Activated effector memory CD4-positive, alpha-beta T cell treated with anti-CD3 and anti-CD28 coated beads, Interleukin-2, amount 50 U/mL, for 16 hours (primary cell): ENCODE data around the gene DSTN.

Experiments used
- DNase-seq: peaks from one replicate; pipeline ENCODE4 v3.0.0-alpha.2; 2020

The DSTN gene

DNA sequence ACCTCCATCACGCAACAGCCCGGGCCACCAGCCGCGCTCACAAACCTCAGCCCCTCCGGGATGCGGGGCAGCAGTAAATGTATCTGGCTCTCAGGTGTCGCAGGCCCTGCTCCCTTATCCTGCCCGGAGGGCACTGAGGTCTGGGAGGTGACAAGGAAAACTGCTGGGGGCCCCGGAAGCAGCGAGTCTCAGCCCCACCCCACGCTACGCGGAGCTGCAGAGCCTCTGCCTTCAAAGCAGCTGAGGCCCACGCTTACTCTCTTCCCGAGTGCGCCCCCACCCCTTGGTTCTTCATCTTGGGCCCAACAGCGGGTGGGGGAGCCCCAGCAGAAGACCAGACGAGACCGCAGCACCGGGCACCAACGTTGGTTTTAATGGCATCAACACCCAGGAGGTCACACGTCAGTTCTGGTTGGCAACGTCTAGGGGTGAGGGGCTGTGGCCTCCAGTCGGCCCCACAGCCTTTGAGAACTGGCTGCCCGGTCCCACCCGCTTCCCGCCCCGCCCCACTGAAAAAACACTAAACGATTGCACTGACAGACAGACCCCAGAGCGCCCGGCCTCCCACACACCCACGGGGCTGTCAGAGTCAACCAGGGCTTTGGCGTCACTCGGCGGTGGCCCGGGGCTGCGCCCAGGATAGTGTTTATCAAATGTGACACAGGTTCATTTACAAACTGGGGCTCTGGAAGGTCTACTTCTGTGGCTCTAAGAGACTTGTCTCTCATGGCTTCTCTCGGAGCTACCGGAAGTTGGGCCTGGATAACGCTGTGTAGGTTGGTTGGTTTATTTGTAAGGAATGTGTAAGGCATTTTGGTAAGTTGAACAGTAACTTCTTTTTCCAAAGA is 43.7 kb downstream of the DSTN start:
- DNase-seq: peak; percentile 59

DNA sequence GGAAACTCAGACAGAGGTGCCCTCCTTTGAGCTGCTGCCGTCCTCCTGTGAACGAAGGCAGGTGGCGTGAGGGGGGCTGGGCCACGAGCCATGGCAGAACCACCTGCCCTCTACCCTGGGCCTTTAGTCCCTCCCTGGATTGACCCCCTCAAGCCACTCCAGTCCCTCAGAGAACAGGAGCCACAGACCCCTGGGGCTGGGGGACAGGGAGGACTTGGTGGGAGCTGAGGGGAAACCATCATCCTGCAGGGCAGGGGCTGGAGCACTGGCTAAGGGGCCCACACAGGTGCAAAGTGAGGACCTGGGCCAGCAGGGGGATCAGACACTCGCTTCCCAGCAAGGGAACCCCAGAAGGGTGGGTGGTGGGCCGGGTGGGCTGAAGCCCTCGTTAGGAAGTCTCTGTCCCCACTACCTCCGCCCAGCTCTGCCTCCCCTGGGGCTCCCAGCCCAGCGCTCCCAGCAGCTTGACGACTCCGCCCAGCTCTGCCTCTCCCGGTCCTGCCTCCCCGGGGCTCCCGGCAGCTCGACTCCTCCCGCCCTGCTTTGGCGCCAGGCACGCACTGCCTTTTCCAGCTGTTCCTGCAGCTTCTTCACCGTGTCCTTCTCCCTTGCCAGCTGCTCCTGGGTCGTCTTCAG is 44.4 kb downstream of the DSTN start:
- DNase-seq: peak; percentile 55

DNA sequence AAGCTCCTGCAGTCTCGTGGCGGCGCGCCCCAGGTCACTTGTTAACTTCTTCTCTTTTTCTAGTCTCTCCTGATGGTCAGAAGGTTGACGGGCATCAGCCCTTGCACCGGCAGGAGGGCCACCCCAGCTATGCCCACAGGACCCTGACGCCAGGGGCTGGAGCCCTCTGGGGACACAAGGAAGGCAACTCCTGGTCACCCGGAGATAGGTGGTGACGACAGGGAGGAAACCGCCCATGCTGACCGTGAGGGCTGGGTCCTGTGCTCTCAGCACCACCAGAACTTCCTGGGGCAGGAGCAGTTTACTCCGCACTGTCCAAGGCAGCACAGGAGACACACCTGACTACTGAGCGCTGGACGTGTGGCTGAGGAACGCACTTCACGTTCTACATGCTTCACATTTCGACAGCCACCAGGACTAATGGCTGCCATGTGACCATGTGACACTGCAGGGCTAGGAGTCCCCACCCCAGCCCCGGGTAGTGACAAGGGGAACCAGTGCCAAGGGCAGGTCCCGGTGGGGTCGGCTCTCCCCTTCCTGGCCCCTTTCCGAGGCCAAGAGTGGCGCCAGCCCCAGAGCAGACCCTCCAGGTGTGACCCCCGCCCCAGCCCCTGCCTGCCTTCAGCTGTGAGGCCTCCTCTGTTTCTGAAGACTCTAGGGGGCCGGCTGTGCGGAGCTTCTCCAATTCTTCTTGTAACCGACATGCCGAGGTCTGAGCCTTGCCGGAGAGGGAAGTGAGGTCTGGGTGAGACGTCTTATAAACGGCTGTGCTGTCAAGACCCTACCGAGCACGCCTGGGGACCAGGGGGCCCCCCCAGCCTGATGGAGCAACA is 45.2 kb downstream of the DSTN start:
- DNase-seq: peak; percentile 54

DNA sequence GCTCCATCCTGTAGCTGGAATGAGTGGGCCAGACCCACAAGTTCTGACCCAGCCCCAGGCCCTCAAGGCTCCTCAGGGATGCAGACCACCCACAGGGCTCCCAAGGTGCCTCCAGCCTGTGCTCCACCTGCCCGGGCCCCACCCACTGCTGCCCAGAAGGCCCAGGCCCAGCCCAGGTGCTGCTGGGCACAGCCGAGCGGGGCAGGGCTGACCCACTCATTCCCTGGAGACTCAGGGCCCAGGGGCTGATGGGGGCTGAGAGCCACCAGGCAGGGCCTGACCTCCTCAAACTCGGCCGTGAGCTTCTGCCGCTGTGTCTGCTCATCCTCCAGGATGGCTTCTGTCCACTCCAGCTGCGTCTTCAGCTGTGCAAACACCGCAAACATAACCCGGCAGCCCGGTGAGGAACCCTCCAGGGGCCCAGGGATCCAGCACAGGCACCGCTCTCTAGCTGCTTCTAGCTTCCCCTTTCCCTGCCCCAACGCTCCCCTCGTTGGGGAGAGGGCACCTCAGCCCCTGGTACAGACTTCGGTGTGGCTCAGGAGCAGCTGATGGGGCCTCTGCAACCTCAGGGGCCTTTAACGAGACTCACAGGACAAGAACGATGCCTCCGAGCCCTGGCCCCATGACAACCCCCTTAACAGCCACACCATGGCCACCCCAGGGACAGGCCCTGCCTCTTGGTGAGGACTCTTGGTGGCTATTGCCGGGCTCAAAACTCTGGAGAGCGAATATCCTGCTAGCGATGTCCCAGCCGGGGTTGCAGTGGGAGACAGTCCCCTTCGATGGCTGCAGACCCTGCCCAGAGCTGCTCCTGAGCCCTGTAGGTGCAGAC is 46.0 kb downstream of the DSTN start:
- peak; percentile 44 for DNase-seq

DNA sequence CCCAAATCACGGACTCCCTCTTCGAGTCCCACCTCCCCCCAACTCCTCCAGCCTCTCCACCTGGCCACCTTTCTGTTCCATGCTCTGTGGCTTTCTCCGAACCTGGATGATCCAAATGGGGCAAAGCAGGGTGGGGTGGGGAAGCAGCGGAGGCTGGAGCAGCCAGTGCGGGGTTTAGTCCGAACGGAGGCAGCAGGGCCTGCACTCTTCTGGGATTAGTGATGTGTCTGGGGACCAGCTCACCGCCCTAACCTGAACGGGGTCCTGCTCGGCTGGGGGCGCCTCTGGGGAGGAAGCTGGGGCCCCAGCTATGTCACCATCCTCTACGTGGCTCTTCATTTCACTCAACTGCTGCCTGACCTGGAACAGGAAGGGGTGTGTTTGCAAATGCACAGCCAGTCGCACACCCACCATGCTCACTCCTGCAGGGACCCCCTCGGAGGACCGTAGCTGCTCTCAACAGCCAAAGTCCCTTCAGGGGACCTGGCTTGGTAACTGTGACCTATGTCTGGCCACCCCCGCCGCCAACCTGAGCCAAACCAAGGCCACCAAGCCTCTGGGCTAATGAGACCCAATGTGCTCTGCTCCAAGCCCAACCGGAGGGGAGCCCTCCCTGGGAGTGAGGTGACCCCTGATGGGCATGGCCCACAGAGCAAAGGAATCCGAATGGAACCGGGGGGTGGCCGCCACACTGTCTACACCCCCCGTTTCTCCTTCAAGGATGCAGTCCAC is 46.8 kb downstream of the DSTN start:
- peak; percentile 49 for DNase-seq

DNA sequence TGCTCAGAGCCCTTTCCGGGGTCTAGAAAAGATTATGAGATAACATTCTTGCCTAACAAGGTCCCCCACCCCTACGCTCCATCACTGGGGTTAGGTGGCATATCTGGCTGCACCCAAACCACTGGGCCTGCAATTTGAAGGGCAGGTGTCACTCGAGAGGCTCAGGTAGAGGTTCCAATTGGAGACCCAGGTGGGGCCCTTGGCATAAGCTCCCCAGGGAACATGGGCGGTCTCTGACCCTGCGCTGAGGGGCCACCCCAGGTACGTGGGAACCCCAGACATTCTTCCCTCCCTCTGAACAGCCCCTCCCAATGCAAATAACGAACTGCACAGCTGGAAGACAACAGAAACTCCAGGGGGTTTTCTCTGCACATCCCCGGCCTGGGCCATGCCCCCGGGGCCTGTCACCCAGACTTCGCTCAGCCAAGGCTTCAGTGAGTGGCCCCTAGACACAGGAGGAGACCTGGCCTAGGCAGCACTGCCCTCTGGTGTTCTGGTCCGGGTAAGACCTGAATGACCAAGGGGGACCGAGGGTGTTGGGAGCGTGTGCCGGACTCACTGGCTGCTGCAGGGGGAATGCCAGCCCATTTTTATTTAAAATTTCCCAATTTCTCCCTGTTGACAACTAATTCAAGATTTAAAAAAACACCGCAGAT is 47.5 kb downstream of the DSTN start:
- DNase-seq: peak; percentile 77

DNA sequence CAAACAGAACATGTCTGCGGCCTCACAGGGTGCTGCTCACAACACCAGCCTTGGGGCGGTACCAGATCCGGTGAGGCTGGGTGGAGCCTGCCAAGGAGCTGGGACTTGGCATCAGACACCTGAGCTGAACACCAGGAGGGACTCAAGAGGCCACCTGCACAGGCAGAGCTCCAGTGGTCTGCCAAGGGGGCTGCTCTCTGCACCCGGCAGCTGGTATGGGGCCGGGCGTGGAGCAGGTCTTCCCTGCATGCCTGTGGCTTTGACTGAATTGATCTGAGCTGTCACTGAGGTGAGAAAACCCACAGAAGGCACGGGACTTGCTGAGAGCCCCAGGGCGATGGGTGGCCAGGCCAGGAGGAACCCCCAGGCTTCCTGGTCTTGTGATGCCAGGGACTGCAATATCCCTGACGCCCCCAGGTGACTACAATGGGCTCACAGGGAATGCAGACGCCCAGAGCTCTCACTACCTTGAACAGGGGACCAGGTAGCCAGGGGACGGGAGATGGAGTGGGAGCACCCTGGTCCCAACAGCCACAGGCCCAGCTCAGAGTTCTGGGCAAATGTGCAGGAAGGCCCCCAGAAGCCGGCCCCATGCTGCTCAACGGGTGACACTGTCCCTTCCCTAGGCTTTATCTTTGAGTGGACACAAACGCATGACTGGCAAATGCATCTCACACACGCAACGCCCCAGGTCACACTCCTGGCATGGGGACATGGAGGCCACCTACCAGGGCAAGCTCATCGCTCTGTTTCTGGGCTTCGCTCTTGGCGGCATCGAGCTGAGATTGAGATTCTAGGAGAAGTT is 48.2 kb downstream of the DSTN start:
- peak; percentile 56 for DNase-seq

DNA sequence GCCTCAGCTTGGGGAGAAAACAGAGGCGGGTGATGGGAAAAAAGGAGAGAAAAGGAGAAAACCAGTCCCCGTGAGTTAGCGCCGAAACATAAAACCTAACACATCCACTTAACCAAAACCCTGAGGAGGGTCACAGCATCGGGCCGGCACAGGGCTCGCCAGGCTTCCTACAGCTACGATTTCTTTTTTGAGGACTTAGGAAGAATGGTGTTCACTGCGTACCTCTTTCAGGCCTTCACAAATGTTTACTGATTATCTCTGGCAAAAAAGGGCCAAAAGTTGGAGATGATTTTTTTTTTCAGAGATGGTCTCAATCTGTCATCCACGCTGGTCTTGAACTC is 48.8 kb downstream of the DSTN start:
- no peak for DNase-seq

DNA sequence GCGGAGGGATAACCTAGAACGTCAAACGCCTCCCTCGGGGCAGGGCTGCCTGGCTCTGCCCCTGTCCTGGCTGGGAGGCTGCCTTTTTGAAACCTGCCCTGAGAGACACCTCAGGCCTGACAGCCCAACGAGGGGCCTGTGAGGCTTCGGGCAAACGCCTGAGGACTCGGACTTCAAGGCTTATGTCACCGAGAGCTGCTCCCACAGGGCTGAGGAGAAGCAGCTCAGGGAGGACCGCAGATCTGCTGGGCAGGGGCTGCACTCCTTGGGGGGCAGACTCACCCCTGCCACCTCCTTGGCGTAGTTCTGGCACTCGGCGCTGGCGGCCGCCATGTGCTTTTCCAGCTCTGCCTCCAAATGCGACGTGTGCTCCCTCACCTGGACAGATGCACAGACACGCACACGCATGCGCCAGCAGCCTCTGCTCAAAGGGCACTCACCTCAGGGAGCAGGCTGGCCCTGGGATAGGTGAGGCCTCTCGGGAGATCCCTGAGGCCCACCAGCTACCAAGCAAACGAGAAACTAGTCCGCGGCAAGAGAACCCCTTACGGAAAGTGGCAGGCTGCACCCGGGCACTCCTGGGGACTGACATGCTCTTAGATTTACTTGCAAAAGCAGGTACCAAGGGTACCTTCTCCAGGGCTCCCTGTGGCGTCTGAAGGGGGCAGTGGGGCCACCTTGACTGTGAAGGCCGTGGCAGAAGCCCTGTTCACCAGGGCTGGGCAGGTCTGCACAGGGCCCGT is 49.6 kb downstream of the DSTN start:
- DNase-seq: peak; percentile 58

DNA sequence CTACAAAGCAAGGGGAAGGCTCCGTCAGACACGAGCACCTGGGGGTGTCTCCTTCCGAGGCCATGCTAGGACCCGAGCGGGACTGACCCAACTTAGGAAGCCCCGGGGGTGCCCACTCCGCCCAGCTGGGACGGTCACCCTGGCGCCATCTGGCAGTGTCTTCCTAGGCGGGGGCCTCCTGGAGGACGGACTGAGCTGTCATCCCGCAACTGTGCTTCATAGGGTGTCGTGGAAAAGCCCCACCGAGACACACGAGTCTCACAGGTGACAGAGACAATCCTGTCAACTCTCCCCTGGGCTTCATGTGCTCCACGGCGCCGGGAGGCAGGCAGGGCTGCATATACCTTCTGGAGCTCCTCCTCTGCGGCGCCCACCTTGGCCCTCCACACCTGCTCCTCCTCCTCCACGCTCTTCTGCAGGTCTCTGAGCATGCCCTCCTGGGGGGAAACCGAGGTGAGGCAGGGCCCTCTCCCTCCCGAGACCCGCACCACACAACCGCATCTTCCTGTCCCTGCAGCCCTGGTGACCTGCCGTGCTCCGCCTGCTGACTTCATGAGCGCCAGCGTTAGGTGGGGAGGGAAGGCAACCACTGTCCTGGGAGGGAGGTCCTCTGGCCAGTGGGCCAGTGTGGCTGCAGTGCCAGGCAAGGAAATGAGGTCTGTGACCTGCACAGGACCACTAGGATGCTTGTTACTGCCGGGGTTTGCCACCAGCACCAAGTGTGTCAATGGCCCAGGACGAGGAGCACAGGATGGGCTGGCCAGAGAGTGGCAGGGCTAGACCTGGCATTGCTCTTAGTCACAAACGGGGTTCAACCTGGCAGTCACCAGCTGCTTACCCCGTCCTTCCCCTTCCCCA is 50.7 kb downstream of the DSTN start:
- peak; percentile 57 for DNase-seq

DNA sequence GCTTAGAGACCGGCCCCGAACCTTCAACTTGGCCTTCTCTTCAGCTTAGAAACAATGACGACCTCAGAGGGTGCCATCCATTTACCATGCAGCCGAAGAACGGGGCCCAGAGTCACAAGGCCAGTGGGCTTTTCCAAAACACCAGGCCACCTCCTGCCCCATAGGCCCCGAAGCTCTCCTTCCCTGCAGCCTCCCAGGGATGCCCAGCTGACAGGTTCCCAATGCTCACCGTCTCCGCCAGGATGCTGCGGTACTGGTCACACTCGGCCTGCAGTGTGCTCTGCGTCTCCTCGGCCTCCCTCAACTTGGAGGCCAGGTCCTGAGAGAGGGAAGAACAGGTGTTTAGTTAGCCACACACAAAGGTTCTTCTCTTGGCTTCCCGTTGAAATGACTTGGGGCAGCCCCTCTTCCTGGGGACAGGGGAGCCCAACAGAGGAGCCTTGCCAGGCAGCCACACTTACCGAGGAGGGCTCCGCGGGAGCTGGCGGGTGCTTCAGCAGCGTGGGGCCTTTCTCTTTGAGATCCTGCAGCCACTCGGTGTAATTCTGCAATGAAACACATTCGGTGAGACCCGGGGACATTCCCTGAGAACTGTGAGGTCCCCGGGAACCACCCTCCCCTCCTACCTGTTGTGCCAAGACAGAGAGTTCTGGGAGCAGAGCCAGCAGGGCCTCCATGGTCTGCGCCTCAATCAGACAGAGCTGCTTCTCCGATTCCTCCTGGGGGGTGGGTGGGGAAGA is 51.5 kb downstream of the DSTN start:
- peak; percentile 39 for DNase-seq

DNA sequence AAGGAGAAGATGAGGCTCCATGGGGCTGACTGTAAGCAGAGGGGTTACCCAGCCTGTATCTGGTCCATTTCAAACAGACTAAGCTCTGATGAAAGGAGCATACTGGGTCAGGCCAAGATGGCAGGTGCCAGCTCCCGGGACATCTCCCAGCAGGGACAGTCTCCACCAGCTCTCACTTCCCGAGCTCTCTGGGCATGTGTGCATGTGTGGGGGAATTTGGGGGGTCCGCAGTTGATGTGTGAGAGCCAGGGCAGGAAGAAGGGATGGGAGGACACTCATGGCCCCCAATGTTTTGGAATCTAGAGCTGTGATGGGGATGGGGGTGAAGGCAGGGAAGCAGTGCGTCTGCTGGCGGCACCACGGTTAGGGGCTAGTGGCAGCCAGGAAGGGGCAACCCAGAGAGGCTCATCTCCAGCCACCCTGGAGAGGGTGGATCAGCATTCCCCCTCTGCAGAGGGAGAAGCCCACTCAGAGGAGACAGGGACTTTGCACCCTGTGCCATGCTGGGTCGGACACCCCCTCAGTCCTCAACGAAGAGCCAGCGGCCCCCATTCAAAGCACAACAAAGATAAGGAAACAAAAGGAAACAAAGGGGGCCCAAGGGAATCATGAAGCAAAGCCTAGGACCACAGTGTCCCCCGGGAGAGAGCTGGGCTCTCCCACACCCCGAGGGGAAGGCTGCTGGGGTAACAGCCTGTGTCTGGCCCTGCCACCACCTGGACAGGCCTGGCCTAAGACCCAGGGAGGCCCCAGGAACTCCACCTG is 52.4 kb downstream of the DSTN start:
- peak; percentile 48 for DNase-seq

DNA sequence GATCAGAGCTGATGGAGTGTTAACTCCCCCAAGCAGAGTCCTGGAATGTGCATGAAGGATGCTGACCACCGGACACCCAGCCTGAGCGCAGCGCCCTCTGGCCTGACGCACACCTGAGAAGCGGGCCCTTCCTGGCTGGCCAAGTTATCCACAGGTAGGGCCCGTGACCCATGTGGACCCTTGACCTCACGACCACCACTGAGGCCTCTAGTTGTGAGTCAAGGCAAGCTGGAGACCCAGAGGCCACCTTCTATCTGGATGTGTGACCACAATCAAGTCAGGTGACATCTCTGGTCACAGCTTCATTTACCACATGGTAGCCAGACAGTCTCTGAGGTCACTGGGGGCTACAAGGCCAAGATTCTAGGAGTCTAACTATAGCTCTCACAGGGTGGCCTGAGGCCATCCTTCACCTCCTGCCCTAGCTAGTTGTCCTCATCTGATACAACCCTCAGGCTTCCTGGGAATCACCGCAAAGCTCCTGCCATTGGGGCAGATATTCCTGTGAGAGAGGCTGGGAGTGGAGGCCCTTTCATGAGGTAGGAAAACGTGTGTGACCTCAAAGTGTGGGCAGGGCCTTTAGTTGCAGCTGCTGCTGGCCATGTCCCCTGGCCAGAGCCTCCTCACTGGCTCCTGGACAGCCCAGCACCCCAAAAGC is 53.1 kb downstream of the DSTN start:
- peak; percentile 46 for DNase-seq

DNA sequence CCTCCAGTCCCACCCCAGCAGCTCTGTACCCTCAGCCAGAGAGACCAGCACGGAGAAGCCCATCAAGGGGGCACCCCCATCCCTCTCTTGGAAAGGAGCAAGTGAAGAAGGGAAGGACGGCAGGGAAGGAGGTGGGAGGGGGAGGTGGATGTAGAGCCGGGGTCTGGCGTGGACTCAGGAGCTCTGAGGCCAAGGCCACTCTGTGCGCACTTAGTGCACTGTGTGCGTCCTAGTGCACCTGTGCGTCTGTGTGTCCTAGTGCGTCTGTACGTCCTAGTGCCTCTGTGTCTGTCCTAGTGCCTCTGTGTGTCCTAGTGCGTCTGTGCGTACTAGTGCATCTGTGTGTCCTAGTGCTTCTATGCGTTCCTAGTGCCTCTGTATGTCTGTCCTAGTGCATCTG is 54.2 kb downstream of the DSTN start:
- peak; percentile 45 for DNase-seq

DNA sequence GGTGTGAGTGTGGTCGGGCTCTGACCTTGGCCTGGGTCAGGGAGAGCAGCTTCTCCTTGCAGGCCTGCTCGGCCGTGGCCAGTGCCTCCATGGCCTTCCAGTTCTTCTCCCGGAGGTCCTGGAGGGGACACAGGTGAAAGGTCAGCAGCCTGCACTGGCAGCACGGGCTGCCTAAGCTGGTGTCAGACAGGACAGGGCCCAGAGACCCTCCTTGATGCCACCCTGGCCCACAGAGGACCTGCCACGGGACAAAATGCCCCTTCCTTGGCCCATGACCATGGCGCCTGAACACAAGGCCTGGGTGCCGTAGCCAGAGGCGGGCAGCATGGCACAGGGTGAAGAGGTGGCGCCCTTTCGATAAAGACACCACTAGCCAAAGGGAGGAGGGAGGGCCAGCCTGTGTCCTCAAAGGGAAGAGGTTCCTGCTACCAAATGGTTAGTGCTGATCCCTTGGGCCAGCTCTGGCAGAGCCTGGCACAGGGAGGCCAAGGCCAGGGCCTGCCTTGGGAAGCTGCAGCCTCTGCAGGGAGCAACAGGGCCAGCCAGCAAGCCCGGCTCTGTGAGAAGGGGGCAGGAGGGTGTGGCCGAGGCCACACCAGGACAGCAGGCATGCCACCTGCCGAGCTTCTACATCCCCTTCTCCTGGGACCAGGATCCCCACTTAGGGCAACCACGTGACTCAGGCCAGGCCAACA is 54.8 kb downstream of the DSTN start:
- peak; percentile 56 for DNase-seq
